ENCODE results near the gene MYO3A.
"Not testable (repeated sequence)": the region's sequence is repeated elsewhere in the genome, so short reads cannot be mapped to it uniquely, and the experiment has no call there.

MYO3A gene

DNA sequence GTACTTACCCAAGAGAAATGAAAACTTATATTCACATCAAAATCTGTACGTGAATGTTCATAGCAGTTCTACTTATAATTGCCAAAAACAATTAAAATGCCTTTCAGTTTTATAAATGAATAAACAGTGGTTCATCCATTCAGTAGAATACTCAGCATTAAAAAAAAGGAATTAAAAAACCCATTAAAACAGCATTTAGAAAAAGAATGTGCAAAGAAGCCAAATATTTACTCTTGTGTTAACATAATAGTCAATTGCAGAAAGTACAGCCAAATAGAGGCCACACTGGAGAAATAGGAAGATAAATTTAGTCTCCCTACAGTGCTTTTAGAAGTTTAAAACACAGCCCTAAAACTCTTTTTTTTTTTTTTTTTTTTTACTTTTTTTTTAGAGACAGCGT lies 54.6 kb downstream of the MYO3A start:
- DNase-seq (ENCODE audit: low read depth) = no peak

DNA sequence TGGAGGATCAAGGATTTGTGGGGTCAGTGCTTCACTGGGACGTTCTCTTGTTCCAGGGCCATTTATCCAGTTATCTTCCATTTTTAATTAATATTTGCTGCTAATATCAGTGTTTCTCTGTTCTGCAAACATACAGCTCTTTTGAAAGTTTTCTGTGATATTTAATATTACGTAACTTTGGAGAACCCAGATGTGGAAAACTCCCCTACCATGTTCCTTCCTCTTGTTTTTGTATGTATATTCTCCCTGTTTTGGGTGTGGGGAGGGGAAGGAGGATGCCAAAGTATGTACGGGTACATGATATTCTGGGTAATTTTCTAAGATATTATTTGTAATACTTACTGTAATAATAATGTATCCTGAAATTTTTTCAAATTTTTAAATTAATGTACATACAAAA lies 55.9 kb downstream of the MYO3A start:
- no peak for DNase-seq (ENCODE audit: low read depth)

DNA sequence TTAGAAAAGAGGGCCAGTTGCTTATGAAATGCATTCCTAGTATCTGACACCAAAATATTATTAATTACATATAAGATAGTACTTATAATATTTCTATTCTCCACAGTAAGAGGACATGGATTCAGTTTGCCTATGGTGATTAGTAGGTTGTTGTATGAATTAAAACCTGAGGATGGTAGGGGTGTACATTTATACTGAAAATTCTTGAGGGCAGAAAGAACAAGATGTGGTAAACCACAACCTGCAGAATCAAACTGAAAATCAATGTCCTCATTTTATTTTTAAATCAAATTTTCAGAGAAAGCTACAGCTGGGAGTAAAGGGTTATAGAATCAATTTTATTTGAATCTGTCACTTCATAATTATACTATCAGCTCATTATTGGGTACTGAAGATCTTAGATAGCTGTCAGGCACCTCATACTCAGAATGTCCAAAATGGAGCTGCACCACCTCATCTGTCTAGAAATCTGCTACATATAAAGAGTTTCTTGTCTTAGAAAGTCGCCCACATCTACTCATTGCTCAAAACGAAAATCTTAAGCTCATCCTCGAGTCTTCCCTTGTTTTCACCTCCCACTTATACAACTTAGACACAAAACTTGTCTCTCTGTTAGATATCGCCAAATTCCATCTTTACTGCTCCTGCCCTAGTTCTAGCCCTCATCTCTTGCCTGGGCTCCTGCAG lies 65.4 kb downstream of the MYO3A start:
- DNase-seq (ENCODE audit: low read depth) = no peak

DNA sequence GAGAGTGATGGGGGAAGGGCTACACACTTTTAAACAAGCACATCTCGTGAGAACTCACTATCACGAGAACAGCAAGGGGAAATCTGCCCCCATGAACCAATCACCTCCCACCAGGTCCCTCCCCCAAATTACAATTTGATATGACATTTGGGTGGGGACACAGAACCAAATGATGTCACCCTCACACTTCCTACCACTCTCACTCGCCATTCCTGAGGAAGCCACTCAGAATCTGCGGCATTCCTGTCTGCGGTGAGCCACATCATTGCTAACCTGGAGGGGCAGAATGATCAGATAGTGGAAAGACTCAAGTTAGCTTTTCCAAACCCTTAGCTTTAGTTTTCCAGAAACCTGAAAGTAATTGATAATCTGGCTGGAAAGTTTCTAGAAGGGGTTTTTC lies 66.9 kb downstream of the MYO3A start:
- no peak for DNase-seq (ENCODE audit: low read depth)

DNA sequence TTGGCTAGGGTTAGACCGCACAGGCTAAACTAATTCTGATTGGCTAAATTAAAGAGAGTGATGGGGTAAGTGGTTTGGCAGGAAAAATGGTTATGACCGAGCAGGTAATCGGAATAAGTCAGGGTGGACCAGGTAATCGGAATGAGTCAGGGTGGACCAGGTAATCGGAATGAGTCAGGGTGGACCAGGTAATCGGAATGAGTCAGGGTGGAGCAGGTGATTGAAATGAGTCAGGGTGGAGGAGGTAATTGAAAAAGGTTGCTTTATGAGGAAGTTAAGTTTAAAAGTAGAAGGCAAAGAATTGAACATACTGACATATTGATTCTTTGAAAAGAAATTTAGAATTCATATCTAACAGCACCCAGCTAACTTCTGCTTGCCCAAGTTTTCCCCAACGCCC lies 68.4 kb downstream of the MYO3A start:
- not testable (repeated sequence) for DNase-seq (ENCODE audit: low read depth)

DNA sequence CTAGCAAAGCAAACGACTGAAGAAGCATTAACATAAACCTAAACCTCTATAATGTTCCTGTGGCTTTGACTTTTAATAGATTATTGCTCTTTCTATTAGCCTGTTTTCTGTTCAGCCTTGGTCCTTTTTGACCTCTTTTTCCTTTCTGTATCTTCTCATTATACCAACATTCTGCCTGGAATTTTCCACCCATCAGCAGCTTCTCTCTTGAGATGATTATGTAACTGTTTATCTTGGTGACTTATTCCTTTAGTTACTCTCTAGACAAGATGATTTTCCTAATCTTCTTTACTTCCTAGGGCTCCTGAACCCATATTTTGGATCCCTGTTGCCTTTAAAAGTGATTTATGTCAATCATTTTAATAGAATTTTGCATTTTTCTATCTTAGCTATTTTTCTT lies 81.1 kb downstream of the MYO3A start:
- no peak for DNase-seq (ENCODE audit: low read depth)

DNA sequence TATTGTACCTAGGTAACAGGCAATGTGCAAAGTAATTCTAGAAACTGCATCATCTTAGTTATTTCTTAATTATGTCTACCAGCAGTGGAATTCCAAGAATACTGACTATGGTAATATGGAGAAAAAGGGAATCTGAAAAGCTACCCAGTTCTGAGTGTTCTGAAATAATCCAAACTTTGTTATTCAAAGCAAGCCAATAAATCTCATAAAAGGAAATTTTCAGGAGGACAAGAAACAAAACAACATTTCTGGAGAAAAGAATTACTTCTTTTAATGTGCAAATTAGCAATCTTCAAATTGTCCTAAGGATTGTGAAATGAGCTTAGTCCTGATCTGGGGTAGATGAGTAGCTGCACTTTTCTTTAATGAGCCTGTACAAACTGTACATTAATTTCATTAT lies 88.8 kb downstream of the MYO3A start:
- DNase-seq (ENCODE audit: low read depth) = no peak

DNA sequence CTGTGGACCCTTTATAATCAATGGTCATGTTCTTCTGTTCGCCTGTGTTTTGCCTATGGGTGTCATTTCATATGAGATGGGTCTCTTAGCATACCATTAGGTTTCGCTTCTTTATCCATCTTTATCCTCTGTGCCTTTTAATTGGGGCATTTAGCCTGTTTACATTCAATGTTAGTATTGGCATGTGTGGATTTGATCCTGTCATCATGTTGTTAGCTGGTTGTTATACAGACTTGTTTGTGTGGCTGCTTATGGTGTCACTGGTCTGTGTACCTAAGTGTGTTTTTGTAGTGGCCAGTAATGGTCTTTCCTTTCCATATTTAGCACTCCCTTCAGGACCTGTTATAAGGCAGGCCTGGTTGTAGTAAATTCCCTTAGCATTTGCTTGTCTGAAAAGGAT lies 90.3 kb downstream of the MYO3A start:
- DNase-seq (ENCODE audit: low read depth) = no peak

DNA sequence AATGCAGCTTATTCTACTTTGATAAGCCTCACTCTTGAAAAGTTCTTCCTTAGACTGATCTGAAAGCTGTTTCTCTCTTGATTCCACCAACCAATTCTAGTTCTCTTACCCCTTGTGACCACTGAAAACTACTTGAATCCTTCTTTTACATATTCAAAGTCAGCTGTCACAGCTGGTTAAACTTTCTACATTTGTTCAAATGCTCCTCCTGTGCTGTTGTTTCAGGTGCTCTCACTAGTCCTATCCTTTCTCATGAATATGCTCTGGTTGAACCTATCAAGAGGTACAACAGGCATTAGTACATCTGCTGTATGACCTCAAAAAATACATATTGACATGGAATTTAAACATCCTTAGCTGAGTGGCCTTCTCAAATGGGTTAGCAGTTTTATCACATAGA lies 91.5 kb downstream of the MYO3A start:
- DNase-seq (ENCODE audit: low read depth) = no peak

DNA sequence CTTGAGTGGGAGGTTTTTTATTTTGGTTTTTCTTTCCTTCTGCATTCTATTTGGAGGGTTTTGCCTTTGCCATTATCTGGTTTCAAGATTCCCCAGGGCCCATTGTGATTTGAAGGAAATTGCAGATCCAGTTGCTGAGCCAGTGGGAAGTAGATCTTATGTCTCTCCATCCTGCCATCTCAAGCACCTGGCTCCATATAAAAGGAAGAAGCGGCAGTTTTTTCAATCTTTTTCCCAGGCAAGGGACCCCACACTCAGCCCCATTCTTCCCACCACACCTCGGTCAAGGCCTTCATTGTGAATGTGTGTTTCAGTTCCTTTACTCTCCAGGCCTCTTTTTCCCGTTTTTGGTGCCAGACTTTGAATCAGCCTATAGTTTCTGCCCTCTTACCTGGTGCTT lies 95.8 kb downstream of the MYO3A start:
- DNase-seq (ENCODE audit: low read depth) = no peak

DNA sequence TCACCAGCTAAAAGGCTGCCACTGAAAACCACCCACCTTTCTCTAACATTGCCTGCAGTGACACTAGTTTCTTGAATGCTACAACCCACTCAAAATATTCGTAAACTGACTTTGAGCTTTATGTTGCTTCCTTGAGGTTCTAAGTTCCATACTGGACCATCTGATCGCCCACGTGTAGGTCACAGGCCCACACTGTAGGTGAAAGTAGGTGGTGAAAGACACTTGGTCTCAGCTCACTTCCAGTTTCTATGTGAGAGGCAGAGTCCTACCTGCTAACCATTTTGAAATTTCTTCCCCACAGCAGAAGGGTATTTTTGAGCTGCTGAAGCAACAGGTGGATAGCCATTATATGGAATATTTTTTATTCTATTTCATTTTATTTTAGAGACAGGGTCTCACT lies 97.3 kb downstream of the MYO3A start:
- no peak for DNase-seq (ENCODE audit: low read depth)

DNA sequence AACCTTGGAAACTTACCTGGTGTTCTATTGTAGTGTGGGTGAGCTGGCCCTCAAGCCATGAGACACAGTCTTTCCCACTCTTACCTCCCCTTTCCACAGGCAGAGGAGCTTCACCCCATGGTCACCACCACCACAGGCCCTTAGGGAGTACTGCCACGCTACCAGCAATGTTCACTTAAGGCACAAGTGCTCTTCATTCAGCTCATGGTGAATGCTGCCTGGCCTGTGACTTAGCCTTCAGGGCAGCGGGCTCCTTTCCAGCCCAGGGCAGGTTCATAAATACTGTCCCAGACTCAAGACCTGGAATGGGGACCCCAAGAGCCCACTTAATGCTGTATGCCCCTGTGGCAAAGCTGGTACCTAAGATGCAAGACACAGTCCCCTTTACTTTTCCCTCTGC lies 109.4 kb downstream of the MYO3A start:
- no peak for DNase-seq (ENCODE audit: low read depth)

DNA sequence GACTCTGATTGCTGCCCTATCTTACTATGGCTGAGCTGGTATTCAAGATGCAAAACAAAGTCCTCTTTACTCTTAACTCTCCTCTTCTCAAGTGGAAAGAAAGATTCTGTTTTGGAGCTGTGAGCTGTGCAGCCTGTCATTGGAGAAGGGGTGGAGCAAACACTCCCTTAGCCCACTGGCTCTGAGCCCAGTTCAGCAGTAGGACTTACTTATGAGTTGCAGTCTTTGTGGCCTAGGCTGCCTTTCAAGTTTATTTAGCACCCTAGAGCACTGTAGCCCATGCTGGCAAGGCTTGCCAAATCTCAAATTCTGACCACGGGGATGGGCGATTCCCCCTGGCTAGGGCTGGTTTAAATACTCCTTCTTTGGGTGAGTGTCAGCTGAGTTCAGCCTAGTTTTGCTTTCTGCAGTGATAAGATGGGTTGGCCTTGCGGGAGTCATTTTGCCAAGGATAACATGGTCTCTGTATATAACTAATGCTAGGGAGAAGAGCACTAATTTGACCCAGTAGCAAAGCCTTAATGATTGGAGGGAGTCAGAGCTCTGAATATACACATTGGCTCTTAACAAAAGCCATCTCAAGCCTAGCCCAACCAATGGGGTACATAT lies 110.2 kb downstream of the MYO3A start:
- DNase-seq (ENCODE audit: low read depth) = no peak

DNA sequence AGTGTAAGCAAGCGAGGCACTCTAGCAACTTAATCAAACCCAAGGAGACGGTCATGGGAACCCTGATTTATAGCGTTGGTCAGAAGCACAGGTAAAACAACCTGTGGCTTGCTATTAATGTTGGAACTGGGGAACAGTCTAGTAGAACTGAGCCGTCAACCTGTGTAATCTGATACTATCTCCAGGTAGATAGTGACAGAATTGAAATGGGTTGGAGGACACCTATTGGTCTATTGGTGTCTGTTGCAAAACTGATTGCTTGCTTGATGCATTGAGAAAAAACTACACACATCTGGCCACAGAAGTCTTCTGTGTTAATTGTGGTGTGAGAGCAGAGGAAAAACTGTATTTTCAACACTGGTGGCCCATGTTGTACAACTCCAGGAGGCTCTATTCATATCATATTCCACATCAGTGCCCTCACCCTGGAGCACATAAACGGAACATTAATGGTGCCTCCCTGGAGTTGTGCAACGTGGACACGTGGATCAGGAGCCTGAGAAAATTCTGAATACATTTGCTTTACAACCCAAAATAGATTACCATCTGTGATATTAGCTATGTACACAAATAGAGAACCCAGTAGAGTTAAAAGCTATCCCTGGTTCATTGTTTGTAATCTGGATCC lies 112.2 kb downstream of the MYO3A start:
- DNase-seq (ENCODE audit: low read depth) = no peak

DNA sequence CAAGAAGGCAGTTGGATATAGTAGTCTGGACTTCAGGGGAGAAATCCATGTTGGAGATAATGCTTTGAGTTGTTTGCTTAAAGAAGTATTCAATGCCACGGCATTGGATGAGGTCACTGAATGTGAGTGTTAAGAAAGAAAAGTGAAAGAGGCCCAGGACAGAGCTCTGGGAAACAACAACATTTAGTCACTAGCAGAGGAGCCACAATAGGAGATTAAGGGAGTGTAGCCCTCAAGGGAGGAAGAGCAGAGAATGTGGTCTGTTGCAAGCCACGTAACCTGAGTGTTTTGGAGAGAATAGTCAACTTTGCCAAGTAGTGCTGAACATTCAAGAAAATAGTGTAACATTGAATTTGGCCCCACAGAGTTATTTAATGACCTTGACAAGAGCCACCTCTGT lies 114.7 kb downstream of the MYO3A start:
- DNase-seq (ENCODE audit: low read depth) = no peak

DNA sequence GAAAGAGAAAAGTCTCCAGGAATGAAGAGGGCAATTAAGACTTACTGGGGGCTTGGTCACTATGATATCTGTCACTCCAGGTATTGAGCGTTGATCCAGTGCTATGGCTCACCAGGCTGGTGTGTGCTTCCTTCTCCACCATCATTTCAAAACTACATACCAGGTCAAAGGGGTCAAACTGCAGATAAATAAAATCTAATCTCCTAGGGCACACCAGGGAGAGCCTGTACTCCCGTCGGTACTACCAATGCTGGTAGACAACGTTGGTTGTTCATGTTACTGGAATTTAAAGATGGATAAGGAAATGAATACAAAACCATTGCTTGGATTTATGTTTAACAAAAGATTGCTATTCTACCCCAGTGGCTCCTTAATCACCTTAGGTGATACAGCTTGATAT lies 118.3 kb downstream of the MYO3A start:
- no peak for DNase-seq (ENCODE audit: low read depth)

DNA sequence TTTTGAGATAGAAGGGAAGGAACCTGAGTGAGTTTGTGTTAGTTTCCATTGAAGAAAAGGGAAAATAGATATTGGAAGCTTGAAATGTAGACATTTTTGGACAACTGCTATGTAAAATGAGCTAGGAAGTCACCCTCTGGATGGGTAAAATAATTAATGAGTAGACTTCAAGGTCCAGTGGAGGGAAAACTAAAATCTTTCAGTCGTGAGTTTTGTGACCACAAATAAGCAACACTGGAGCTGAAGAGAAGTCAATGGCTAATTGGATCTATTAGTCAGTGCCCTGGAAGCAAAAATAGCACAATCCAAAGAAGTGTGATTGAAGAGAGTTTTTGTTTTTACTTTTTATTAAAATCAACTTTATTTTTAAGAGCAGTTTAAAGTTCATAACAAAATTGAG lies 123.4 kb downstream of the MYO3A start:
- DNase-seq (ENCODE audit: low read depth) = no peak

DNA sequence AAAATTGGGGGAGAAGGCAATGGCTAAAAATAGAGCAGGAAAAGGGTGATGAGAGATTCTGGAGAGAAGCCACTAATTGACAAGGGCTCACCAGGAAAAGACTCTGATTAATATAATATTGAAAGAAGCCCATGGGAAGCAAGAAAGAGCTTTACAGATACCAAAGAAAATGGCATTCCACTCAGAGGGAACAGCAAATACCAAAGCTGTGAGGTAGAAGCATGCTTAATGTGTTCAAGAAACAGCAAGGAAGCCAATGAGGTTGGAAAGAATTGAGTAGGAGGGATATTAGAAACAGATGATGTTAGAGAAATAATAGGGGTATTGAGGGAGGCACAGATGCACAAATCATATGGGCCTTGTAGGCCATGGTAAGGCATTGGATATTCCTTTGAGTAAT lies 130.1 kb downstream of the MYO3A start:
- no peak for DNase-seq (ENCODE audit: low read depth)

DNA sequence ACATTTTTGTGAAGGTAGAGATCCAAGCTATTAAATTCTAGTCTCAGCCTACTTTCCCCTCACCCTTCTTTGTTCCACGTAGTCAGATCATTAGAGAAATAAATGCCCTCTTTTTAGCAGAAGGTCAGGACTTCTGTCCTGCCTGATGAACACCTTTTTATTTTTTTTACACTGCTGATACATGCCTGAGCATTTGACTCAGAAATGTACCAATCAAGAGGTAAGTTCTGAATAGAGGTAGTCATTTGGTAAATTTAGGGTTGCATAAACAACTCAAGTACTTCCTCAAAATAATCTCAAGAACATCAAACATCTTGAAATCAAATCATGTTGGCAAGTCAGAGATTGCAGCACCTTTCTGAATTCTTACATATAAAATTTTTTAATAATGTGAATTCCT lies 133.7 kb downstream of the MYO3A start:
- DNase-seq (ENCODE audit: low read depth) = no peak

DNA sequence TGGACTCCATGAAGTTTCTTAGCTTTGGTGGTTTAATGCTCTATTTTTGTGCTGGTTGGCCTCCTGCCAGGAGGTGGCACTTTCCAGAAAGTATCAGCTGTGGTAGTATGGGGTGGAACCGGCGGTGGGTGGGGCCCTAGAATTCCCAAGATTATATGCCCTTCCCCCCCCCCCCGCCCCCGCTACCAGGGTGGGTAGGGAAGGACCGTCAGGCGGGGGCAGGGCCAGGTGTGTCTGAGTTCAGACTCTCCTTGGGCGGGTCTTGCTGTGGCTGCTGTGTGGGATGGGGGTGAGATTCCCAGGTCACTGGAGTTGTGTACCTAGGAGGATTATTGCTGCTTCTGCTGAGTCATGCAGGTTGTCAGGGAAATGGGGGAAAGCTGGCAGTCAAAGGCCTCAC lies 146.9 kb downstream of the MYO3A start:
- not testable (repeated sequence) for DNase-seq (ENCODE audit: low read depth)

DNA sequence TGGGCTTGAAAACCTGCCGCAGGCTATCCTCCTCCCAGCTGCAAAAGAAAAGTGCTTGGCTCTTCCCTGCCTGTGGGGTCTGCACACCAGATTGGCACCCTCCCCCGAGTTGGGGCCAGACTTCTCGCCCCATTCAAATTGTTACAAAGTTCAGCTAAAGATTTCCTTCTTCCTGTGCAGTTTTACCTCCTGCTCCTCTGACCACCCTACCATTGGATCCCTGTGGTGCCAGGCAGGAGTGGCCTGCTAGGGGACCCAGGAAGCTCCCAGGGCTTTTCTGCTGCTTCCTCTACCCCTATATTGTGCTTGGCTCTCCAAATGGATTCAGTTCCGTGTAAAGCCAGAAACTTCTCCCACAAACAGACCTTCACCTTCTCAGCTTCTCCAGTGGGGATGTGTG lies 147.4 kb downstream of the MYO3A start:
- DNase-seq (ENCODE audit: low read depth) = no peak

DNA sequence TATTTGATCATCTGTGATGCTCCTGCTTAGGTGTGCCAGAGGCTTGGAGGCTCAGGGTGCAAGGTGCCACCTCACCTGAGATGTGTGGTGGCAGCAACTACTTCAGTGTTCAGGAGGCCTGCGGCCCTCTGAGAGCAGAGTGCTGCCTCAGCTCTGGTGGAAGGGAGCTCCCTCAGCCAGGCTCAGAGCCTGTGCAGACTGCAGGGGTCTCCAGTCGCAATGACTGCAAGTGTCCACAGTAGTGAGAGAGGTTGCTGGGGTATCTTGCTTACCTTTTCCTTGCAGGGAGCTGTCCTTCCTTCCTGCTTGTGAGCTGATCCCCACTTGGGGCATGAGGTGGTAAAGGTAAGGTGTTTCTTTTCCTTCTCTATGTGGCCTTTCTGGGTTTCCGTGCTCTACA lies 151.5 kb downstream of the MYO3A start:
- no peak for DNase-seq (ENCODE audit: low read depth)

DNA sequence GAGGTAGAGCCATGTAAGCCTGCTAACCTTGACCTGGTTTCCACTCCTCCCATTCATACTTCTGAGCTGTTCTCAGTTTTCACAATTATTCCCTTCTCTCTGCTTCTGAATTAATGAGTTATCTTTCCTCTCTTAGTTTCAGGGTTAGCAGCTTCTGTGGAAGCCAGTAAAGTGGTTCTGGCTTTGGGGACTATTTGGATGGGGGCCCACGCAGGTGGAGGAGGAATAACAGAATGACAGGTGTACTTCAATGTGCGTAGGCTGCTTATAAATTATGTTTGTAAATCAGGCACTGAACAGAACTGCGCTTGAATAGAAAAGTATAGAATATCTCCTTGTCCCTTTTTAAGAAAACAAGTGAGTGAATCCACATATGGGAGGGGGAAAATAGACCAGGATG lies 153.6 kb downstream of the MYO3A start:
- DNase-seq (ENCODE audit: low read depth) = no peak

DNA sequence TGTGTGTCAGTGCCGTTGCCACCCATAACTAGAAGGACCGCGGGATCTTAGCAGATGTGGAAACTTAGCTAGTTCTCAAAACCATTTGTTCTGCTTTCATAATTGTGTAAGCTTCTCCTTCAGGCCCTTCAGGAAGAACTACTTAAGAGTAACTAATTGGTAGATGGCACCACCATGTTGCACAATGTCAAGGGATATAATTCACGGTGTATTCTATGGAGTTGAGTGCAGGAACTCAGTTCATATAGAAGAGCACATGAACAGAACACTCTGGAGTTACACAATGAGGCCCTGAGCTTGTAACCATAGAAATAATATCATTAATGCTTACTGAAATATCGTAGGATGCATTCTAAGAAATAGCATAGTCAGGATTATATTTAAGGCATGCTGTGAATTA lies 156.0 kb downstream of the MYO3A start:
- no peak for DNase-seq (ENCODE audit: low read depth)

All from activated T-helper 1 cell treated with Interleukin-2 at 50 U/mL for 16 hours (primary cell).